ENCODE results near the gene ALKBH3. TPM values are rescaled to one million over a fixed set of nuclear protein-coding genes. Genes with fewer than 3 reads are reported as not detected.

ALKBH3 gene
- total RNA-seq, 1 experiment from 2014 or later = 18.8 TPM

- no CpG with 5 or more reads among the region's 2 CpGs for WGBS (ENCODE audit: extremely low coverage, insufficient read length, low lambda C conversion rate)
- H2BK5ac ChIP-seq (ENCODE audit: insufficient read length, low read length) = no peak overlapping the region
- no peak overlapping the region for H4K5ac ChIP-seq (ENCODE audit: insufficient read length, low read depth, low read length)
- H3K4me1 ChIP-seq (ENCODE audit: insufficient read depth, low read length) = peaks cover under 1% of the 10 kb centered on the region; the same call in 1 of the 2 replicates
- no peak overlapping the region for H2BK120ac ChIP-seq (ENCODE audit: low read depth, low read length, poor library complexity, severe bottlenecking)
- H4K8ac ChIP-seq (replicated peaks; ENCODE audit: insufficient read length, low read depth, low read length) = no peak overlapping the region
- no peaks in the 10 kb centered on the region for H3K79me1 ChIP-seq (ENCODE audit: insufficient read depth, low read depth, low read length, poor library complexity, severe bottlenecking)
- no peak overlapping the region for H3T11ph ChIP-seq (ENCODE audit: low read length)
- H3K4me2 ChIP-seq (ENCODE audit: insufficient read depth, insufficient read length, low read length) = no peak overlapping the region
- Mint-ChIP-seq H3K27me3 (ENCODE audit: low read depth) (peaks cover 39% of the 10 kb centered on the region), H3K4me1 (peaks cover 53 to 65% of the 10 kb centered on the region in 2 experiments), H3K4me3 (no peak overlapping the region), H3K36me3 (ENCODE audit: insufficient read depth in 1 of 3, low read depth in 3 of 3) (peaks cover 0 to 10% (median 6%) of the 10 kb centered on the region in 3 experiments; a peak in 3 of 7 replicates), H3K27ac (peak overlapping the region in 1 of 3 experiments; percentile 44; a peak in 1 of 7 replicates), H3K9me3 (peaks cover 3 to 4% of the 10 kb centered on the region in 2 experiments)
- no peak overlapping the region for H3K14ac ChIP-seq (ENCODE audit: insufficient read depth, low read length)
- no peak overlapping the region for H3K56ac ChIP-seq (ENCODE audit: insufficient read length, low read depth, low read length)
- H3K4ac ChIP-seq (ENCODE audit: low read depth, low read length) = no peak overlapping the region
- no peak overlapping the region for H2BK20ac ChIP-seq (ENCODE audit: low read depth, low read length, poor library complexity, severe bottlenecking)
- no peaks in the 10 kb centered on the region for H4K20me1 ChIP-seq (ENCODE audit: control insufficient read depth, insufficient read depth, insufficient read length)
- H2AK5ac ChIP-seq (ENCODE audit: insufficient read length, low read length) = no peak overlapping the region
- no peaks in the 10 kb centered on the region for H3K9me3 ChIP-seq (ENCODE audit: control insufficient read depth, low read depth, low read length)
- TF ChIP-seq CTCF (conservative IDR thresholded peaks at IDR 0.05) = peak; percentile 32; the same call in 1 of the 3 replicates
- H3K23ac ChIP-seq (ENCODE audit: insufficient read length, low read depth, low read length) = no peak overlapping the region
- no peak overlapping the region for H2BK12ac ChIP-seq (ENCODE audit: insufficient read length, low read depth, low read length)
- no peak overlapping the region for H3K27ac ChIP-seq (ENCODE audit: insufficient read length, low read depth, low read length)
- no peaks in the 10 kb centered on the region for H3K79me2 ChIP-seq (ENCODE audit: insufficient read depth, low read length)
- H3K18ac ChIP-seq (ENCODE audit: insufficient read length, low read depth, low read length) = no peak overlapping the region
- no peak overlapping the region for H2BK15ac ChIP-seq (ENCODE audit: low read depth, low read length)
- peaks cover 6% of the 10 kb centered on the region for H3K23me2 ChIP-seq (ENCODE audit: insufficient read length, low read depth, low read length, poor library complexity, severe bottlenecking)
- no peak for DNase-seq
- no peak overlapping the region for H3K9ac ChIP-seq (ENCODE audit: extremely low read depth, insufficient read length, low read length)
- no peak overlapping the region for H4K91ac ChIP-seq (ENCODE audit: insufficient read length, low read depth, low read length)
- H2AFZ ChIP-seq (ENCODE audit: low read length) = no peak overlapping the region
- peaks cover 14% of the 10 kb centered on the region for H3K27me3 ChIP-seq (ENCODE audit: insufficient read depth, low read length)
These were observed 68.0 kb downstream of the ALKBH3 start for GRCh38 chr11:43948341-43949225.

Measured in H9 (cell line).